WTC11 (cell line): ENCODE measurements around the gene CDH22.

Experiments used
- CBFB ChIP-seq: sonication (generic); formaldehyde crosslinking; IDR thresholded peaks from 2 replicates; pipeline ENCODE4 v1.8.1; 2022; ENCODE audit warnings: mild to moderate bottlenecking, low read depth, missing genetic modification reagents
- TCF7 ChIP-seq: sonication (generic); formaldehyde crosslinking; IDR thresholded peaks from 2 replicates; pipeline ENCODE4 v1.8.0; 2022; ENCODE audit warnings: mild to moderate bottlenecking, low read depth, missing genetic modification reagents, moderate library complexity
- TP53 ChIP-seq: sonication (generic); formaldehyde crosslinking; IDR thresholded peaks from 2 replicates; pipeline ENCODE4 v1.8.1; 2023; ENCODE audit warnings: mild to moderate bottlenecking, missing genetic modification reagents
- ZNF232 ChIP-seq: sonication (generic); formaldehyde crosslinking; IDR thresholded peaks from 2 replicates; pipeline ENCODE4 v1.8.0; 2022; ENCODE audit warnings: mild to moderate bottlenecking, missing genetic modification reagents
- TF ChIP-seq, protein P1 (sequence below): fragments of 200-600 bp; IDR thresholded peaks from 2 replicates; pipeline ENCODE4 v1.8.0; 2022; ENCODE audit warnings: antibody characterized with exemption
- TF ChIP-seq, protein P2 (sequence below): sonication (generic); formaldehyde crosslinking; IDR thresholded peaks from 2 replicates; pipeline ENCODE4 v1.8.0; 2022; ENCODE audit warnings: mild to moderate bottlenecking, missing genetic modification reagents
- TF ChIP-seq, protein P3 (sequence below): sonication (generic); formaldehyde crosslinking; IDR thresholded peaks from 2 replicates; pipeline ENCODE4 v1.8.1; 2023; ENCODE audit warnings: mild to moderate bottlenecking, missing genetic modification reagents, borderline replicate concordance

DNA sequence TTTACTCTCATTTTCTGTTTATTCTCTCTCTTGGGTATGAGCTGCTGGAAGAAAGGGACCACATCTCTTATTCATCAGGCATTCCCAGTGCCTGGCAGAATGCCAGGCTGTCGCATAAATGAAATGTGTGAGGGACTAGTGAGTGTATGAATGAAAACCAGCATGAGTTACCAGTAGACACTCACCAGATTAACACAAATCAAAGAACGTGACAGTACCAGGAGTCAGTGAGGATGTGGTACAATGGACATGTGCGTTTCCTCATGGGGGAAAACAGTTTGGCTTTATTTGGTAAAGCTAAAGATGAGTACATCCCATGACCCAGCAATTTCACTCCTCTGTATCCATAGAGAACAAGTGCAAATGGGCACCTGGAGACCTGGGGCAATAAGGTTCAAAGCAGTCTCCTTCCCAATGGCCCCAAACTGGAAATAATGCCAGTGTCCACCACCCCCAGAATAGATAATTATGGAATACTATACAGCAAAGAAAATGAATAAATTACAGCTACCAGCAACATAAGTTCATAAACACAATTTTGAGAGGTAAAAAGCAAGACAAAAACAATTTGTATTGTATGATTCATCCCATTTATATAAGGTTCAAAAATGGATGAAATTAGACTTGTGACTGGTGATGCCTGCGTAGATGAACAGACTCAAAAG, 93.3 kb downstream of the CDH22 start:
- TF ChIP-seq, protein P1, sequence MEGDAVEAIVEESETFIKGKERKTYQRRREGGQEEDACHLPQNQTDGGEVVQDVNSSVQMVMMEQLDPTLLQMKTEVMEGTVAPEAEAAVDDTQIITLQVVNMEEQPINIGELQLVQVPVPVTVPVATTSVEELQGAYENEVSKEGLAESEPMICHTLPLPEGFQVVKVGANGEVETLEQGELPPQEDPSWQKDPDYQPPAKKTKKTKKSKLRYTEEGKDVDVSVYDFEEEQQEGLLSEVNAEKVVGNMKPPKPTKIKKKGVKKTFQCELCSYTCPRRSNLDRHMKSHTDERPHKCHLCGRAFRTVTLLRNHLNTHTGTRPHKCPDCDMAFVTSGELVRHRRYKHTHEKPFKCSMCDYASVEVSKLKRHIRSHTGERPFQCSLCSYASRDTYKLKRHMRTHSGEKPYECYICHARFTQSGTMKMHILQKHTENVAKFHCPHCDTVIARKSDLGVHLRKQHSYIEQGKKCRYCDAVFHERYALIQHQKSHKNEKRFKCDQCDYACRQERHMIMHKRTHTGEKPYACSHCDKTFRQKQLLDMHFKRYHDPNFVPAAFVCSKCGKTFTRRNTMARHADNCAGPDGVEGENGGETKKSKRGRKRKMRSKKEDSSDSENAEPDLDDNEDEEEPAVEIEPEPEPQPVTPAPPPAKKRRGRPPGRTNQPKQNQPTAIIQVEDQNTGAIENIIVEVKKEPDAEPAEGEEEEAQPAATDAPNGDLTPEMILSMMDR: no peak
- TF ChIP-seq CBFB (CRISPR knock-in tag): no peak
- TF ChIP-seq TP53 (CRISPR knock-in tag): no peak
- TF ChIP-seq, protein P2, sequence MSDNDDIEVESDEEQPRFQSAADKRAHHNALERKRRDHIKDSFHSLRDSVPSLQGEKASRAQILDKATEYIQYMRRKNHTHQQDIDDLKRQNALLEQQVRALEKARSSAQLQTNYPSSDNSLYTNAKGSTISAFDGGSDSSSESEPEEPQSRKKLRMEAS (CRISPR knock-in tag): no peak
- TF ChIP-seq, protein P3, sequence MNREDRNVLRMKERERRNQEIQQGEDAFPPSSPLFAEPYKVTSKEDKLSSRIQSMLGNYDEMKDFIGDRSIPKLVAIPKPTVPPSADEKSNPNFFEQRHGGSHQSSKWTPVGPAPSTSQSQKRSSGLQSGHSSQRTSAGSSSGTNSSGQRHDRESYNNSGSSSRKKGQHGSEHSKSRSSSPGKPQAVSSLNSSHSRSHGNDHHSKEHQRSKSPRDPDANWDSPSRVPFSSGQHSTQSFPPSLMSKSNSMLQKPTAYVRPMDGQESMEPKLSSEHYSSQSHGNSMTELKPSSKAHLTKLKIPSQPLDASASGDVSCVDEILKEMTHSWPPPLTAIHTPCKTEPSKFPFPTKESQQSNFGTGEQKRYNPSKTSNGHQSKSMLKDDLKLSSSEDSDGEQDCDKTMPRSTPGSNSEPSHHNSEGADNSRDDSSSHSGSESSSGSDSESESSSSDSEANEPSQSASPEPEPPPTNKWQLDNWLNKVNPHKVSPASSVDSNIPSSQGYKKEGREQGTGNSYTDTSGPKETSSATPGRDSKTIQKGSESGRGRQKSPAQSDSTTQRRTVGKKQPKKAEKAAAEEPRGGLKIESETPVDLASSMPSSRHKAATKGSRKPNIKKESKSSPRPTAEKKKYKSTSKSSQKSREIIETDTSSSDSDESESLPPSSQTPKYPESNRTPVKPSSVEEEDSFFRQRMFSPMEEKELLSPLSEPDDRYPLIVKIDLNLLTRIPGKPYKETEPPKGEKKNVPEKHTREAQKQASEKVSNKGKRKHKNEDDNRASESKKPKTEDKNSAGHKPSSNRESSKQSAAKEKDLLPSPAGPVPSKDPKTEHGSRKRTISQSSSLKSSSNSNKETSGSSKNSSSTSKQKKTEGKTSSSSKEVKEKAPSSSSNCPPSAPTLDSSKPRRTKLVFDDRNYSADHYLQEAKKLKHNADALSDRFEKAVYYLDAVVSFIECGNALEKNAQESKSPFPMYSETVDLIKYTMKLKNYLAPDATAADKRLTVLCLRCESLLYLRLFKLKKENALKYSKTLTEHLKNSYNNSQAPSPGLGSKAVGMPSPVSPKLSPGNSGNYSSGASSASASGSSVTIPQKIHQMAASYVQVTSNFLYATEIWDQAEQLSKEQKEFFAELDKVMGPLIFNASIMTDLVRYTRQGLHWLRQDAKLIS: no peak
- TF ChIP-seq TCF7 (CRISPR knock-in tag): no peak
- no peak for TF ChIP-seq ZNF232 (CRISPR knock-in tag)
